Heart right ventricle (tissue), 16 donors: Measurements from ENCODE around the gene ARID3C. TPM values are rescaled to one million over a fixed set of nuclear protein-coding genes. Genes with fewer than 3 reads are reported as not detected.
A peak's percentile ranks its signal among the peaks of the same experiment; 100 is the strongest.

Source experiments
- ATAC-seq, 8 donors: fragments of 200-7000 bp; cut with Tn5 transposase; one replicate each; pipeline ENCODE4 v1.9.1; 2020; ENCODE audit warnings: mild to moderate bottlenecking in 8 of 8, moderate library complexity in 8 of 8, moderate number of reproducible peaks in 1 of 8
- DNase-seq, 2 donors: peaks; one replicate each; pipeline ENCODE4 v3.0.0-alpha.2; 2020
- H3K27ac ChIP-seq, 10 donors: fragments of 200-600 bp; sonication (generic) in 2 of 10; one replicate each; pipeline versions ENCODE4 v1.5.0 to v1.8.0; 2020 to 2022; ENCODE audit warnings: mild to moderate bottlenecking in 3 of 10
- H3K27me3 ChIP-seq, 7 donors: fragments of 200-600 bp; one replicate each; pipeline ENCODE4 v1.8.0; 2021 to 2022; ENCODE audit warnings: mild to moderate bottlenecking in 2 of 7
- H3K36me3 ChIP-seq, 9 donors: fragments of 200-600 bp; sonication (generic) in 1 of 9; one replicate each; pipeline versions ENCODE4 v1.5.0 to v1.8.0; 2020 to 2022; ENCODE audit warnings: mild to moderate bottlenecking in 2 of 9
- H3K4me1 ChIP-seq, 9 donors: fragments of 200-600 bp; sonication (generic) in 1 of 9; one replicate each; pipeline versions ENCODE4 v1.5.0 to v1.8.0; 2020 to 2022; ENCODE audit warnings: mild to moderate bottlenecking in 4 of 9
- H3K4me3 ChIP-seq, 10 donors: fragments of 200-600 bp; sonication (generic) in 2 of 10; one replicate each; pipeline versions ENCODE4 v1.5.0 to v1.8.0; 2020 to 2022; ENCODE audit warnings: mild to moderate bottlenecking in 7 of 10, moderate library complexity in 2 of 10
- H3K9me3 ChIP-seq, 11 donors: fragments of 200-600 bp in 10 of 11; sonication (generic) in 2 of 11; one replicate each; pipeline versions ENCODE4 v1.5.0 to v1.8.0; 2013 to 2022; ENCODE audit warnings: mild to moderate bottlenecking in 2 of 11, control low read depth in 1 of 11, moderate library complexity in 1 of 11
- CTCF ChIP-seq, 9 donors: fragments of 200-600 bp; sonication (generic) in 2 of 9; IDR thresholded peaks; one replicate each; pipeline versions ENCODE4 v1.5.0 to v1.8.0; 2021 to 2022; ENCODE audit warnings: antibody characterized with exemption in 9 of 9, mild to moderate bottlenecking in 5 of 9, moderate library complexity in 1 of 9
- WGBS, 2 donors: extraction: QIAGEN DNeasy Blood & Tissue Kit; methylation state at CpG; one replicate each; pipeline ENCODE4 v1.1.7; 2013; ENCODE audit warnings: inconsistent platforms in 1 of 2; 5-methylcytosine and 5-hydroxymethylcytosine counted together
- intact Hi-C, 10 donors: fragments of 100-400 bp; cut with DNase I; formaldehyde crosslinking; loops; one replicate each; pipeline versions ENCODE4 v1.11.1 to v1.14.2; 2022
- polyA plus RNA-seq, 2 donors: library from polyadenylated mRNA; stranded (reverse); fragments of 200-250 nt; gene quantifications; one replicate each; pipeline ENCODE4 v1.2.3, GENCODE V29; 2013
- total RNA-seq, 10 donors: library from RNA; stranded (reverse); fragmentation: NEBNext Ultra II Directional in 3 of 10; extraction: Animal tissue kit (Norgen Biotek cat#: 25700) in 3 of 10; gene quantifications; one replicate each; pipeline versions ENCODE4 v1.2.1 to v1.2.4, GENCODE V29; 2021 to 2023
- donor health status: Arrhythmogenic right ventricular cardiomyopathy.
- donor health status: ischemic (EF 13 %, LVEDD 7.1; RV severe dilation, severe dysfunction).
- donor health status: healthy with polysubstance abuse.
- donor health status: DM: no; HTN: yes; CAD: no.
- donor health status: DM: no; HTN: no; CAD: no.
- donor health status: ischemic (EF 25% LVEDD 6.9; RV normal size, moderate dysfunction).
- donor health status: ischemic (EF 25% LVEDD 5.7; RV mildly dilated, moderate dysfunction).
- donor health status: healthy.
- donor health status: DM: yes; HTN: yes; CAD: no.
- donor health status: Ischemic cardiomyopathy.
- donor health status: ischemic (EF 35%, LVEDD 5.7; RV mildly dilated, moderate dysfunction).
- donor health status: nonischemic (EF 11% LVEDD 7.7; RV severe dilation, severe dysfunction).
- donor health status: DM: yes; HTN: yes; CAD: no.
- donor health status: PGD.
- donor health status: ischemic (EF 29% LVEDD 5.4; RV normal size, mild dysfunction).
- donor health status: nonischemic (EF 23%, LVEDD 6.1; RV moderate dilation, normal function).

ARID3C gene
- total and polyA plus RNA-seq, 12 donors: not detected

DNA sequence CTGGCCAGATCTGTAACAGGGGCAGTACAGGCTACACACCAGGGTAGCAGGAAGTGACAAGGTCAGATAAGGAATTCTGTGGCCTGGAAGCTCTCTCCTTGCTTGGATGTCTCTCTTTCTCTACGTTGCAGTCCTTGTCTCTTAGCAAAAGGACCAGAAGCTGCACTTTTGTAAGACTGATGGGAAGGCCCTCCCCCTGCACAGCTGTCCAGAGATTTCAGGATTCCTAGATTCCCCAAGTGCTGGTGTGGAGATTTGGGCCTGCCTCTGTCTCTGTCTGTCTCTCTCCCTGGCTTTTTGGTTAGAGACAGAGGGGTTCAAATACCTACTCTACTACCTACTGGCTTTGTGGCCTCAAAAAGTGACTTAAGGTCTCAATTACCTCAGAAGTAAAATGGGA lies 29.3 kb downstream of the ARID3C start:
- WGBS, 2 donors: 7 to 27% methylated on average over 1 of the region's 1 CpG
- H3K9me3 ChIP-seq: no peaks in the 10 kb centered on the region
- ATAC-seq (no peak), DNase-seq (no peak)
- no peaks in the 10 kb centered on the region for H3K4me1 ChIP-seq
- H3K36me3 ChIP-seq: no peaks in the 10 kb centered on the region
- no peak for TF ChIP-seq CTCF (IDR thresholded peaks at IDR 0.05)
- no peak overlapping the region for H3K27ac ChIP-seq
- peaks cover 0 to 5% (median 0%) of the 10 kb centered on the region in 7 donors for H3K27me3 ChIP-seq
- intact Hi-C loops: loop anchor here in 6 of 10 donors (10.0 kb wide), 5 partner anchors 155 to 345 kb away; no protein-coding TSS in a partner anchor
- H3K4me3 ChIP-seq: no peak overlapping the region

GRCh38 chr9:34594177-34594576 lies 34.7 kb downstream of the ARID3C start:
- TF ChIP-seq CTCF (IDR thresholded peaks at IDR 0.05): no peak
- intact Hi-C loops: loop anchor here in 8 of 10 donors (5.0 to 10.0 kb wide), 9 partner anchors 47 to 339 kb away; no protein-coding TSS in a partner anchor
- ATAC-seq (peak in 1 of 8 donors; percentile 8), DNase-seq (peak in 1 of 2 donors; percentile 38)
- H3K4me3 ChIP-seq: no peak overlapping the region
- 51 to 68% methylated on average over 9 of the region's 9 CpGs for WGBS, 2 donors
- H3K27ac ChIP-seq: peak overlapping the region in 2 of 10 donors; percentile 41 to 66
- H3K9me3 ChIP-seq: no peaks in the 10 kb centered on the region
- H3K36me3 ChIP-seq: no peaks in the 10 kb centered on the region
- H3K4me1 ChIP-seq: peaks cover 16 to 44% (median 36%) of the 10 kb centered on the region in 9 donors
- peaks cover 0 to 58% (median 29%) of the 10 kb centered on the region in 7 donors for H3K27me3 ChIP-seq

DNA sequence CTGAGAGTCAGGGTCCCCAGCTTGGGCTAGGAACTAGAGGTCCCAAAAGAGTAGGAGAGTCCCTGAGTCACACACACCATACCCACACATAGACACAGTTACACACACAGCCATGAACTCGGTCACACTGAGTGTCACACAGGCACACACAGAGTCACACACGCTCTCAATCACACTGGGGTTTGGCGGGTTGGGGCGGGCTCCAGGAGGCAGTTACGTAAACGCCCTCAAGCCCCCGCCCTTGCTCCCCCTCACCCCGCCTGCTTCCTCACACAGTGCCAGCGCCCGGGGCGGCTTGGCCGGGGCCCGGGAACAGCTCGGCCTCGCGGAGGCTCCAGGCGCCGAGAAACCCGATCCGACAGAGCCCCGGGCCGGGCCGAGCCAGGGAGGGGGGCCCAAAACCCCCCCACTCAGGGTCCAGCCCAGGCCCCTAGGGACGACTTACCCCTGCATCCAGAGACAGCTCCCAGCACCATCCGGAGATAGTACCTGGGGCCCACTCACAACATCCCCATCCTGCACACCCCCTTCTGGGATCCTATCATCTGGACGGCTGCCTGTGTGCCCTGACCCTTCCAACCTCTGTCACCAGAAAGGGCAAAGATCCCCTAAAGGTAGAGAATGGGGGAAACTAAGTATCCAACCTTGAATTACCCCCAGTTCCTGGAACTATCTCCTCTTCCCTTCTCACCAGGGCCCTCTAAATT lies 35.8 kb downstream of the ARID3C start:
- 9 to 18% methylated on average over 25 to 26 of the region's 26 CpGs for WGBS, 2 donors
- Histone ChIP-seq H3K27me3 (peaks cover 0 to 70% (median 40%) of the 10 kb centered on the region in 7 donors), H3K4me1 (peaks cover 16 to 53% (median 38%) of the 10 kb centered on the region in 9 donors), H3K27ac (peak overlapping the region in 5 of 10 donors; percentile 2 to 66 (median 36)), H3K4me3 (no peak overlapping the region), H3K36me3 (no peaks in the 10 kb centered on the region), H3K9me3 (no peaks in the 10 kb centered on the region)
- TF ChIP-seq CTCF (IDR thresholded peaks at IDR 0.05): no peak
- ATAC-seq (peak; percentile 45 to 88 (median 75)), DNase-seq (peak; percentile 58 to 81)
- intact Hi-C loops: loop anchor here in 8 of 10 donors (2.0 to 10.0 kb wide), 10 partner anchors 44 to 338 kb away; no protein-coding TSS in a partner anchor

- Histone ChIP-seq H3K9me3 (no peaks in the 10 kb centered on the region), H3K4me3 (peak overlapping the region in 4 of 10 donors; percentile 47 to 57 (median 52)), H3K27me3 (peaks cover 0 to 78% (median 48%) of the 10 kb centered on the region in 7 donors), H3K4me1 (peaks cover 16 to 53% (median 38%) of the 10 kb centered on the region in 9 donors), H3K36me3 (no peaks in the 10 kb centered on the region), H3K27ac (peak overlapping the region in 1 of 10 donors; percentile 39)
- no peak for ATAC-seq
- no peak for DNase-seq
- TF ChIP-seq CTCF (IDR thresholded peaks at IDR 0.05): peak in 3 of 9 donors; percentile 1 to 30 (median 19)
- intact Hi-C loops: loop anchor here (1.0 to 10.0 kb wide), 14 partner anchors 43 to 337 kb away; no protein-coding TSS in a partner anchor
- WGBS, 2 donors: 31 to 36% methylated on average over 16 of the region's 16 CpGs
Measured at GRCh38 chr9:34591917-34592866, 36.7 kb downstream of the ARID3C start.
